ENCODE data around the gene PKP4. TPM values are rescaled to one million over a fixed set of nuclear protein-coding genes. Genes with fewer than 3 reads are reported as not detected.

Gene PKP4
- total and polyA plus RNA-seq, 4 experiments from 2014 or later = 1.4 to 39.3 (median 19.1) TPM

DNA sequence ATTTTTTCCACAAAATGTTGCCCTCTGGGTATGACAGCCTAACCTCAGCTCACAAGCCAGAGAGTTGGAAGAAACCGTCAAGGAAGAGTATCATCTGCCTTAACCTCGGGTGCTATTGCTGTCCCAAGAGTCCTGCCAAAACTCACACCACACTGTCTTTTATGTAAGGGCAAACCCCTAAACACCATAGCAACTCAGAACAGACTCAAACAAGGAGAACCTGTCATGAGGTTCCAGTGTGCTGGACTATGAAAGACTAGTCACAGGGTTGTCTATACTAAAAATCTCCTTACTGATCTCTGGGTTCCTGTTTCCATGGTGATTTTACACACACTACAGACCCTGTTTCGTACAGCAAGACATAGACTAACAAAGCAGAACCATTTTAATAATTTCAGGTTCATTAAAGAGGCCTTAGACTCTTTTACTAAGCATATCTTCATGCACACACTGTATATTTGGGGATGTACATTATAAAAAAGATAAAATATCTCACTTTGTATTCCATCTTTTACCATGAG, 159.8 kb downstream of the PKP4 start:
- H3K27me3 ChIP-seq (ENCODE audit: insufficient read depth, low read length) = no peaks in the 10 kb centered on the region
- intact Hi-C loops (cut with micrococcal nuclease) = no loop called here
- Mint-ChIP-seq H3K4me1 (no peaks in the 10 kb centered on the region), H3K9me3 (no peaks in the 10 kb centered on the region), H3K27me3 (no peaks in the 10 kb centered on the region), H3K36me3 (peaks cover 5 to 8% of the 10 kb centered on the region in 2 donors), H3K4me3 (no peak overlapping the region), H3K27ac (no peak overlapping the region)
- H3K36me3 ChIP-seq (ENCODE audit: insufficient read depth, low read length) = no peaks in the 10 kb centered on the region
- ChIA-PET CTCF (ENCODE audit: partially characterized antibody) (interaction anchor here (1.9 kb wide), 1 partner anchor 13 kb away, joined by 4 read pairs; no protein-coding TSS in a partner anchor), POLR2A (ENCODE audit: partially characterized antibody) (no interaction called here)
- no peaks in the 10 kb centered on the region for H3K4me1 ChIP-seq (ENCODE audit: insufficient read depth, low read length)
- DNase-seq = no peak
- no peaks in the 10 kb centered on the region for H3K9me3 ChIP-seq (ENCODE audit: control insufficient read depth in 1 of 2, low read length in 2 of 2)
- no peak overlapping the region for H3K4me3 ChIP-seq (ENCODE audit: low read length in 2 of 2)
- no peak overlapping the region for H3K27ac ChIP-seq (ENCODE audit: low read depth, low read length)

DNA sequence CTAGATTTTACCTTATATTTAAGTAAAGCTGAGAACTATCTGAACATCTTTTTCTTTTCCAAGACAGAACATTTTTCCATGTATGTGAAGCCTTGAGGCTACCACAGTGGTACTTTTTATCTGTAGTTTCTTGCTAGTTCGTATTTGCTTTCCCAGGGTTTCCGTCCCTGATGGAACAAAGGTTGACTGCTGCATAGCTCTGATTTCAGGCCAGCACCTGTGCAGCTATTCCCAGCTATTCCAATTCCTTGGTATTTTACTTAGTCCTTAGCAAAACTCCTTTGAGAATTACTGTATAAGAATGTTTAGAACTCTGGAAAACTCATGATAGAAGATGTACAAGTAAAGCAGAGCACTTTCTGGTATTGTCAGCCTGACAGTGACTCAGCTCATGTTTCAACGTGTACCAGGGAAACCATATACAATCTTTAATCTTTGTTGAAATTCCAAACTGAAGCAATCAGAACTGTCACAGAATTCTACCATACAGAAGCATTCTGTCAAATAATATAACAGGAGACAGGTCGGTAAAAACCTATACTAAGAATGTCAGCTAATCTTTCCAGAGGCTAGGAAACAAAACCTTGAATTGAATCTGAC, 162.2 kb downstream of the PKP4 start:
- H3K27ac Mint-ChIP-seq = no peak overlapping the region
- POLR2A ChIA-PET (ENCODE audit: partially characterized antibody) = interaction anchor here (1.0 kb wide), 1 partner anchor 163 kb away, joined by 3 read pairs; no protein-coding TSS in a partner anchor
- H3K4me1 ChIP-seq (ENCODE audit: insufficient read depth, low read length) = no peaks in the 10 kb centered on the region
- intact Hi-C loops (cut with micrococcal nuclease) = no loop called here
- no peaks in the 10 kb centered on the region for H3K36me3 ChIP-seq (ENCODE audit: insufficient read depth, low read length)
- no peak overlapping the region for H3K4me3 Mint-ChIP-seq
- H3K27me3 ChIP-seq (ENCODE audit: insufficient read depth, low read length) = no peaks in the 10 kb centered on the region
- H3K9me3 ChIP-seq (ENCODE audit: control insufficient read depth in 1 of 2, low read length in 2 of 2) = no peaks in the 10 kb centered on the region
- H3K27me3 Mint-ChIP-seq = no peaks in the 10 kb centered on the region
- CTCF ChIA-PET (ENCODE audit: partially characterized antibody) = interaction anchor here (0.6 to 1.9 kb wide), 6 partner anchors 9 to 594 kb away, joined by 3 to 5 read pairs (median 3); no protein-coding TSS in a partner anchor
- no peak for DNase-seq
- no peaks in the 10 kb centered on the region for H3K9me3 Mint-ChIP-seq
- H3K36me3 Mint-ChIP-seq = peaks cover 17 to 19% of the 10 kb centered on the region in 2 donors
- H3K27ac ChIP-seq (ENCODE audit: low read depth, low read length) = no peak overlapping the region
- no peak overlapping the region for H3K4me3 ChIP-seq (ENCODE audit: low read length in 2 of 2)
- no peaks in the 10 kb centered on the region for H3K4me1 Mint-ChIP-seq

DNA sequence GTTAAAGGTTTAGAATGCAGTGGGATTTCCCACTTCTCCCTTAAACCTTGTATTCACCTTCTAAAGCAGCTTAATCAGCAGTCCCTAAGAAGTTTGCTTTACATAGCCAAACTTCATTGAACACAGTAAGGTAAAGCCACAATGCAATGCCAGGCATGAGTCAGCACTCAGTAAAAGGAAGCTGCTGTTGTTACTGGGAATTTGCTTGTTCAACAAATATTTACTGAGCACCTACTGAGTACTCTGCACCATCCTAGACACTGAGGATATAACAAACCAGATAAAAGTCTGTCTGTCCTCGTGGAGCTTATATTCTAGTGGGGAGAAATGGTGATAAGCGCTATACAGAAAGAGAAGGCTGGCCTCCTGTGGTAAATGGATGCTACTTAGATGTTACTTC, 162.7 kb downstream of the PKP4 start:
- ChIA-PET CTCF (ENCODE audit: partially characterized antibody) (interaction anchor here (1.1 to 1.9 kb wide), 3 partner anchors 10 to 585 kb away, joined by 3 to 5 read pairs (median 3); no protein-coding TSS in a partner anchor), POLR2A (ENCODE audit: partially characterized antibody) (no interaction called here)
- Mint-ChIP-seq H3K9me3 (no peaks in the 10 kb centered on the region), H3K27ac (no peak overlapping the region), H3K36me3 (peaks cover 20 to 22% of the 10 kb centered on the region in 2 donors), H3K4me1 (no peaks in the 10 kb centered on the region), H3K27me3 (no peaks in the 10 kb centered on the region), H3K4me3 (no peak overlapping the region)
- Histone ChIP-seq H3K27me3 (ENCODE audit: insufficient read depth, low read length) (no peaks in the 10 kb centered on the region), H3K27ac (ENCODE audit: low read depth, low read length) (no peak overlapping the region), H3K9me3 (ENCODE audit: control insufficient read depth in 1 of 2, low read length in 2 of 2) (no peaks in the 10 kb centered on the region), H3K4me1 (ENCODE audit: insufficient read depth, low read length) (no peaks in the 10 kb centered on the region), H3K4me3 (ENCODE audit: low read length in 2 of 2) (no peak overlapping the region), H3K36me3 (ENCODE audit: insufficient read depth, low read length) (no peaks in the 10 kb centered on the region)
- intact Hi-C loops (cut with micrococcal nuclease) = no loop called here
- no peak for DNase-seq

DNA sequence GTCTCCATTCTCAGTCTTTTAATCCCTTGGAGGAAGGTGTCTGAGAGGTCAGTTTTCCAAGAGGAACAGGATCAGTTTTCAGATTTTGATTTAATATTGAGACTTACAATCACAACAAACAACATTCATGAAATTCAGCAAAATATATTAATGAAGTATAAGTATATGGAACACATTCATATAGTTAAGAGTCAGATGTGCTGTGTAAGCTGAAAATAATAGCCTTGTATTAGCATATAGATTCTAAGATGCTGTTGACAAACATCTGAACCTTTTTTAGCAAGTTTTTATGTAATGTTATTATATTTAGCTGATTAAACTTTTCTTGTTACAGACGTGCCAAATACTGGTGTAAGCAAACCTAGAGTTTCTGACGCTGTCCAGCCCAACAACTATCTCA, 163.9 kb downstream of the PKP4 start:
- intact Hi-C loops (cut with micrococcal nuclease) = loop anchor here (5.0 kb wide), 1 partner anchor 163 kb away; the partner anchor contains the start of genes CCDC148 and PKP4
- DNase-seq = no peak
- CTCF ChIA-PET (ENCODE audit: partially characterized antibody) = no interaction called here

DNA sequence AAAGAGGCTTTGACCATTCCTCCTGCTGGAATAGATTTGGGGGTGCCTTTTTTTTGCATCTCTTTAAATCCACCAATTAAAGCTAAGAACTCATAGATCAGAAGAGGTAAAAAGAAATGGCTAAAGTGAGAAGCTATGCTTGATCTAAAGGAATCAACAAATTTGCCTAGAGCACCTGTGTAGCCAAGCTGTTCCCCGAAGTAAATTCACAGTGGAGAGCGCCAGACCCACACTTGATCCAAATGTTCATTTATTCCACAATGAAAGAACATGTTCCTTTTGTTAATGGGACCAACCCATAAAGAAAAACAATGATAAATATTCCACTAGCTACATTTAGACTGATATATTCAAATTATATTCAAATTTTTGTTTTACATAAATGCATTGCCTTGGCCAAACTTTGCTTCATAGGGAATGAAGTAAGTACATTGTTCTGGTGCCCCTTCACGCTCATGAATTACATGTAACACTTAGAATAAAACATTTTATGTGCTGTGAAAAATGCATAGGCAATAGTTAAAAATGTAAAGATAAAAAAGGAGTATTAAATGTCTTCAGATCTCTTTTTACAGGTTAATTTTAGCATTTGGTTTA, 167.4 kb downstream of the PKP4 start:
- POLR2A ChIA-PET (ENCODE audit: partially characterized antibody) = no interaction called here
- Histone ChIP-seq H3K27me3 (ENCODE audit: insufficient read depth, low read length) (no peaks in the 10 kb centered on the region), H3K36me3 (ENCODE audit: insufficient read depth, low read length) (no peaks in the 10 kb centered on the region), H3K27ac (ENCODE audit: low read depth, low read length) (no peak overlapping the region), H3K9me3 (ENCODE audit: control insufficient read depth in 1 of 2, low read length in 2 of 2) (no peaks in the 10 kb centered on the region), H3K4me1 (ENCODE audit: insufficient read depth, low read length) (no peaks in the 10 kb centered on the region), H3K4me3 (ENCODE audit: low read length in 2 of 2) (no peak overlapping the region)
- H3K4me3 Mint-ChIP-seq = no peak overlapping the region
- no peaks in the 10 kb centered on the region for H3K27me3 Mint-ChIP-seq
- H3K4me1 Mint-ChIP-seq = no peaks in the 10 kb centered on the region
- H3K36me3 Mint-ChIP-seq = peaks cover 31 to 33% of the 10 kb centered on the region in 2 donors
- intact Hi-C loops (cut with micrococcal nuclease) = loop anchor here (5.0 kb wide), 1 partner anchor 167 kb away; the partner anchor contains the start of genes CCDC148 and PKP4
- CTCF ChIA-PET (ENCODE audit: partially characterized antibody) = interaction anchor here (0.6 to 1.0 kb wide), 3 partner anchors 23 to 1403 kb away, joined by 3 read pairs; no protein-coding TSS in a partner anchor
- DNase-seq = no peak
- H3K9me3 Mint-ChIP-seq = no peaks in the 10 kb centered on the region
- H3K27ac Mint-ChIP-seq = no peak overlapping the region

More for the DNA sequence above, 163.9 kb downstream of the PKP4 start:
- H3K36me3 Mint-ChIP-seq = peaks cover 28 to 31% of the 10 kb centered on the region in 2 donors
- no peaks in the 10 kb centered on the region for H3K4me1 Mint-ChIP-seq
- no peaks in the 10 kb centered on the region for H3K27me3 ChIP-seq (ENCODE audit: insufficient read depth, low read length)
- no peaks in the 10 kb centered on the region for H3K36me3 ChIP-seq (ENCODE audit: insufficient read depth, low read length)
- no peaks in the 10 kb centered on the region for H3K4me1 ChIP-seq (ENCODE audit: insufficient read depth, low read length)
- H3K4me3 Mint-ChIP-seq = no peak overlapping the region
- no peaks in the 10 kb centered on the region for H3K9me3 ChIP-seq (ENCODE audit: control insufficient read depth in 1 of 2, low read length in 2 of 2)
- H3K9me3 Mint-ChIP-seq = no peaks in the 10 kb centered on the region
- no peak overlapping the region for H3K27ac Mint-ChIP-seq
- no peaks in the 10 kb centered on the region for H3K27me3 Mint-ChIP-seq
- no peak overlapping the region for H3K27ac ChIP-seq (ENCODE audit: low read depth, low read length)
- POLR2A ChIA-PET (ENCODE audit: partially characterized antibody) = no interaction called here
- H3K4me3 ChIP-seq (ENCODE audit: low read length in 2 of 2) = no peak overlapping the region

DNA sequence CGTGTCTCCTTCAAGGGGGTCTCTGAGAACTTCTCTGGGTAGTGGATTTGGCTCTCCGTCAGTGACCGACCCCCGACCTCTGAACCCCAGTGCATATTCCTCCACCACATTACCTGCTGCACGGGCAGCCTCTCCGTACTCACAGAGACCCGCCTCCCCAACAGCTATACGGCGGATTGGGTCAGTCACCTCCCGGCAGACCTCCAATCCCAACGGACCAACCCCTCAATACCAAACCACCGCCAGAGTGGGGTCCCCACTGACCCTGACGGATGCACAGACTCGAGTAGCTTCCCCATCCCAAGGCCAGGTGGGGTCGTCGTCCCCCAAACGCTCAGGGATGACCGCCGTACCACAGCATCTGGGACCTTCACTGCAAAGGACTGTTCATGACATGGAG, 168.2 kb downstream of the PKP4 start:
- Mint-ChIP-seq H3K27me3 (no peaks in the 10 kb centered on the region), H3K27ac (peak overlapping the region in 1 of 7 donors; percentile 13), H3K9me3 (no peaks in the 10 kb centered on the region), H3K36me3 (peaks cover 33 to 39% of the 10 kb centered on the region in 2 donors), H3K4me1 (no peaks in the 10 kb centered on the region), H3K4me3 (no peak overlapping the region)
- H3K27ac ChIP-seq (ENCODE audit: low read depth, low read length) = no peak overlapping the region
- DNase-seq = peak in 1 of 5 donors; percentile 29
- POLR2A ChIA-PET (ENCODE audit: partially characterized antibody) = no interaction called here
- H3K9me3 ChIP-seq (ENCODE audit: control insufficient read depth in 1 of 2, low read length in 2 of 2) = no peaks in the 10 kb centered on the region
- no peaks in the 10 kb centered on the region for H3K36me3 ChIP-seq (ENCODE audit: insufficient read depth, low read length)
- no peaks in the 10 kb centered on the region for H3K27me3 ChIP-seq (ENCODE audit: insufficient read depth, low read length)
- CTCF ChIA-PET (ENCODE audit: partially characterized antibody) = interaction anchor here (0.6 to 1.0 kb wide), 2 partner anchors 24 to 600 kb away, joined by 3 read pairs; no protein-coding TSS in a partner anchor
- intact Hi-C loops (cut with micrococcal nuclease) = loop anchor here (5.0 kb wide), 1 partner anchor 168 kb away; the partner anchor contains the start of genes CCDC148 and PKP4
- H3K4me1 ChIP-seq (ENCODE audit: insufficient read depth, low read length) = no peaks in the 10 kb centered on the region
- no peak overlapping the region for H3K4me3 ChIP-seq (ENCODE audit: low read length in 2 of 2)

DNA sequence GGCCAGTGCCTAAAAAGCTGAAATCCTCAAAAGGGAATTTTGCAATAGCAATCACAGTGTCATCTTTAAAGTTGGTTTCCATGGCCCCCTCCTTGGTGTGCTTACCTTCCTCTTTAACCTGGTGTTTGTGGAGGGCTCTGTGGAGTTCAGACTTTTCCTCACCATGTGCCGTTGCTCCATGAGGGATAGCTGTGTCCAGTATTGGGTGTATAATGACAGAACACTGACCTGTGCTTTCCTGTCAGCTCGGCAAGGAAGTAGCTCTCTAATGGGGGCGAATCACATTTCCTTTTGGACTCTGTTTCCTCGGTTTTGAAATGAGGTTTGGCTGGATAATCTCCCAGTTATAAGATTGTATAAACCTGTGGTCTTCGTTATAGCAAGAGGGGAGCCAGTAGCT, 172.4 kb downstream of the PKP4 start:
- no peaks in the 10 kb centered on the region for H3K9me3 ChIP-seq (ENCODE audit: control insufficient read depth in 1 of 2, low read length in 2 of 2)
- ChIA-PET POLR2A (ENCODE audit: partially characterized antibody) (no interaction called here), CTCF (ENCODE audit: partially characterized antibody) (interaction anchor here (0.9 kb wide), 1 partner anchor 12 kb away, joined by 4 read pairs; no protein-coding TSS in a partner anchor)
- Mint-ChIP-seq H3K27me3 (no peaks in the 10 kb centered on the region), H3K4me3 (no peak overlapping the region), H3K27ac (no peak overlapping the region), H3K9me3 (no peaks in the 10 kb centered on the region), H3K4me1 (peaks cover 0 to 2% (median 0%) of the 10 kb centered on the region in 4 donors), H3K36me3 (peaks cover 36 to 42% of the 10 kb centered on the region in 2 donors)
- no peak overlapping the region for H3K4me3 ChIP-seq (ENCODE audit: low read length in 2 of 2)
- no peaks in the 10 kb centered on the region for H3K27me3 ChIP-seq (ENCODE audit: insufficient read depth, low read length)
- H3K36me3 ChIP-seq (ENCODE audit: insufficient read depth, low read length) = no peaks in the 10 kb centered on the region
- H3K4me1 ChIP-seq (ENCODE audit: insufficient read depth, low read length) = no peaks in the 10 kb centered on the region
- H3K27ac ChIP-seq (ENCODE audit: low read depth, low read length) = no peak overlapping the region
- intact Hi-C loops (cut with micrococcal nuclease) = no loop called here
- DNase-seq = no peak
